GM12875 (cell line): ENCODE data around the gene C5orf22.

Experiments used
- H3K4me3 ChIP-seq: one replicate; pipeline ENCODE4 v1.5.1; 2011; ENCODE audit warnings: low read depth, low read length, control low read depth
- TF ChIP-seq, protein P1 (sequence below): IDR thresholded peaks from 2 replicates; pipeline ENCODE4 v1.5.1; 2011; ENCODE audit warnings: low read depth, mild to moderate bottlenecking, control low read depth, inconsistent platforms, low read length, moderate library complexity, borderline replicate concordance; ENCODE audit not compliant: insufficient read depth

The C5orf22 gene

DNA sequence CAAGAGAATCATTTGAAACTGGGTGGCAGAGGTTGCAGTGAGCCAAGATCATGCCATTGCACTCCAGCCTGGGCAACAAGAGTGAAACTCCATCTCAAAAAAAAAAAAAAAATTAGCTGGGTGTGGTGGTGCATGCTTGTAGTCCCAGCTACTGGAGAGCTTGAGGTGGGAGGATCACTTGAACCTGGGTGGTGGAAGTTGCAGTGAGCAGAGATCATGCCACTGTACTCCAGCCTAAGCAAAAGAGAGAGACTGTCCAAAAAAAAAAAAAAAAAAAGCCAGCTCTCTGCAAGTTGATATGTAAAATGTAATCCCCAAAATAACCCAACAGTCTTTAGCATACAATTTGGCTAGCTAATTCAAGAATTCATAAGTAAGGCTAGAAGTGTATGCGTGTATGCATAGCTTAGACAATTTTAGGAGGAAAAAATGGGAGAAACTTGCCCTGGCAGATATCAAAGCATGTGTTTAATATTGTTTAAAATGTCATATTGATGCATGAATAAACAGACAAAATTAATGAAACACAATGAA is 36.3 kb downstream of the C5orf22 start:
- H3K4me3 ChIP-seq: no peak overlapping the region
- TF ChIP-seq, protein P1, sequence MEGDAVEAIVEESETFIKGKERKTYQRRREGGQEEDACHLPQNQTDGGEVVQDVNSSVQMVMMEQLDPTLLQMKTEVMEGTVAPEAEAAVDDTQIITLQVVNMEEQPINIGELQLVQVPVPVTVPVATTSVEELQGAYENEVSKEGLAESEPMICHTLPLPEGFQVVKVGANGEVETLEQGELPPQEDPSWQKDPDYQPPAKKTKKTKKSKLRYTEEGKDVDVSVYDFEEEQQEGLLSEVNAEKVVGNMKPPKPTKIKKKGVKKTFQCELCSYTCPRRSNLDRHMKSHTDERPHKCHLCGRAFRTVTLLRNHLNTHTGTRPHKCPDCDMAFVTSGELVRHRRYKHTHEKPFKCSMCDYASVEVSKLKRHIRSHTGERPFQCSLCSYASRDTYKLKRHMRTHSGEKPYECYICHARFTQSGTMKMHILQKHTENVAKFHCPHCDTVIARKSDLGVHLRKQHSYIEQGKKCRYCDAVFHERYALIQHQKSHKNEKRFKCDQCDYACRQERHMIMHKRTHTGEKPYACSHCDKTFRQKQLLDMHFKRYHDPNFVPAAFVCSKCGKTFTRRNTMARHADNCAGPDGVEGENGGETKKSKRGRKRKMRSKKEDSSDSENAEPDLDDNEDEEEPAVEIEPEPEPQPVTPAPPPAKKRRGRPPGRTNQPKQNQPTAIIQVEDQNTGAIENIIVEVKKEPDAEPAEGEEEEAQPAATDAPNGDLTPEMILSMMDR: no peak

DNA sequence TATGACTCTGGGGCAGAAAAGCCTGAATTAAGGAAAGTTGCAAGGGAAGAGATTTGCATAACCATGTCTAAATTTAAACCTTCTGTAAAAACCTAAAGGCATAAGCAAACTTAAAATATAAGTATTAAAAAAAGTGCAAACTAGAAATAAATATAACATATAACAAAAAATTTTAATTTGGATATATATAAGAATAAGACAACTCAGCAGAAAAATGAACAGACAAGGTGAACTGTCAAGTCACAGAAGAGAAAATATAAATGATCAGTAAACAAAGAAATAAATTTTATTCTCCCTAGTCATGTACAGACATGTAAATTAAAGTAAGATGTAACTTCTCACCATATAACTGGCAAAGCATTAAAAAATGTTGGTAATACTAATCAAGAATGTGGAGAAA is 37.0 kb downstream of the C5orf22 start:
- TF ChIP-seq, protein P1: no peak
- no peak overlapping the region for H3K4me3 ChIP-seq

DNA sequence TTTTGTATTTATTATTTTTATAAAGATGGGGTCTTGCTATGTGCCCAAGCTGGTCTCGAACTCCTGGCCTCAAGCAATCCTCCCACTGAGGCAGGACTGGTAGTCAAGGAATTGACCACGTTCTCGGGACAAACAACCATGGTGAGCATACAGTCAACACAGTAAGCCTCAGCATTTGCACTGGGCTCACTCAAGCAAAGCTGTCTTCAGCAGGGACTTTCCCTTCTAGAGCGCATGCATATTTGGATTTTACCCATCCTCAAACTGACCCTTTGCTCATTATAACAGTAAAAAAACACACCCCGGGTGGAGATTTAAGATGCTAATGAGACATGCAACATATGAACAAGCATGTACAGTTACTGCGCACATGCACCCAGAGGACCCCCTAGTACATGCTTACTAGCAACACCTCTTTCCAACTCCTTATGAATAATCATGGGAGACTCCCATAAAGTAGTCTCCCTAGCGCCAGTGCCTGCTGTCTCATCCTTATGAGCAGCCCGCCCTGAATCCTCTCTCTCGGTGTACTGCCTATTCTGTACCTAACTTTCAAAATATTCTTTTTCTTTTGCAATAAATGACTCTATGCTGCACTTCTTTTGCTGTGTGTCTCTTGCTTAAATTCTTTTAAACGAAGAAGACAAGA is 41.5 kb downstream of the C5orf22 start:
- H3K4me3 ChIP-seq: no peak overlapping the region
- TF ChIP-seq, protein P1: no peak

DNA sequence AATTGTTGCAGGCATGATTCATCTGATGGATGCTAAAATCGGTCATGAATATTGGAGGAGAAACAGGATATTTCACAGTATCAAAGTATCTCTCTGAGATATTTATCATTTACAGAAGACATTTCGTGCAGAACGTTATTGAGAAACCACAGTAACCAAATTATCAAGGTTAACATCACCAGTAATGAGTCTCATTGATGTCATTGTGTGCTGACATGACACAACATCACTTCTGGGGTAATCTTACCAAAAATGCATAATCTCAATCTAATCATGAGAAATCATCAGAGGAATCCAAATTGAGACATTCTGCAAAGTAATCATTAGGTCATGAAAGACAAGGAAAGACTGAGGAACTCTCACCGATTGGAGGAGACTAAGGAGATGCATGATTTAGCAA is 42.7 kb downstream of the C5orf22 start:
- H3K4me3 ChIP-seq: no peak overlapping the region
- TF ChIP-seq, protein P1: no peak

DNA sequence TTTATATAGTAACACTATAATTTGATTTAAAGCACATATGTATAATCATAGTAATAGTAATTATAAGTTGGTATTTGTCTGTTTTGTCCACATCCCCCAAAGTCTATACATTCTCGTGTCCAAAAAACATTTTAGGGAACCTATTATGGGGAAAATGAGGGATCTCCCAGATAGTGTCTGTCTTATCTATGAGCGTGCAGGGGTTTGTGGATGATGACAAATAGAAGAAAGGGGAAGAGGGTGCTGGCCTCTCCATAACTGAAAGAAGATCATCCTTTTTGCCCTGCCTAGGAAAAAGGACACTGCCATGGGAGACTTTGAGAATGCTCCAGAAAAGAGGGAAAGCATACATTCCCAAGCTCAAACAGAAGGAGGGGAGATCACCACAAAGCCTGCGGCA is 45.3 kb downstream of the C5orf22 start:
- TF ChIP-seq, protein P1: no peak
- H3K4me3 ChIP-seq: no peak overlapping the region

DNA sequence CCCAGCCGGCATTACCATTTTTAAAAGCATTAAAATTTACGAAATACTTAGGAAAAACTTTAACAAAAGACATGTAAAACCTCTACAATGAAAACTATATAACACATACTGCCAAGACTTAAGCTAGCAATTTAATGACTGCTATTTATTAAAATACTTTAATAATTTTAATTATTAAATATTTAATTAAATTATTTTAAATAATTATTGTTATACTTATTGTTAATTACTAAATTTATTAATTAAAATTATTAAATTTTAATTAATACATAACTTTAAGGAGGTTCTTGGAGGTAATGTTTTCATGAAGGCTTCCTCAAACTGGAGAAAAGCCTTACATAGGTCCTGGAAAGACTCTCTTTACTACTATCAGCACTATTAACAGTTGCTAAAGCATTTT is 47.5 kb downstream of the C5orf22 start:
- no peak overlapping the region for H3K4me3 ChIP-seq
- TF ChIP-seq, protein P1: no peak

DNA sequence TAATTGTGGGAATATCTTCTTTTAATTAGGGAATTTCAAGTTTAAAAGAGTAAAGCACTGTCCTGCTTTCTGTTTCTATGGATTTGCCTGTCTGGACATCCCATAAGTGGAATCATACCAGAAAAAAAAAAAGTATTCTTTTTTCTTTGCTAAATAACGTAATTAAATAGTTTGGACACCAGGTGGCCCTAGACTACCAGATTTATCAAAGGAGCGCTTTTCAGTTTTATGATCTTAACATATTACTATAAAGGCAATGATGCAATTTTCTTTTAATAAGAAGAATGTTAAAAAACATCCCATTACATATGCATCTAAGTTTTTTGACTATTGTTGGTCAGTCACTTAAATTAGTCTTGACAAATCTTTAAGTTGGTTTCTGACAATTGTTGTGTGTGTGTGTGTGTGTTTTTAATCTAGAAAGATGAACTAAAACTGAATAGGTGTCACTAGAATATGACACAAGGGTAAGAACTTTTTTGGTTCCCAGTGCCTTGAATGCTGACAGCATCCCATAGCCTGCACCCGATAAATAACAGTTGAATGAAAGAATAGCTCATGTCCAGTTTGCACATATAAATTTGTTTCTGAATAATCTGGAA is 49.5 kb downstream of the C5orf22 start:
- H3K4me3 ChIP-seq: no peak overlapping the region
- TF ChIP-seq, protein P1: no peak
